Measurements from ENCODE around the gene ADAMTS12. TPM values are rescaled to one million over a fixed set of nuclear protein-coding genes. Genes with fewer than 3 reads are reported as not detected.
A peak's percentile ranks its signal among the peaks of the same experiment; 100 is the strongest.

The ADAMTS12 gene
- polyA plus RNA-seq, 1 donor from 2014 or later = 0.07 TPM

DNA sequence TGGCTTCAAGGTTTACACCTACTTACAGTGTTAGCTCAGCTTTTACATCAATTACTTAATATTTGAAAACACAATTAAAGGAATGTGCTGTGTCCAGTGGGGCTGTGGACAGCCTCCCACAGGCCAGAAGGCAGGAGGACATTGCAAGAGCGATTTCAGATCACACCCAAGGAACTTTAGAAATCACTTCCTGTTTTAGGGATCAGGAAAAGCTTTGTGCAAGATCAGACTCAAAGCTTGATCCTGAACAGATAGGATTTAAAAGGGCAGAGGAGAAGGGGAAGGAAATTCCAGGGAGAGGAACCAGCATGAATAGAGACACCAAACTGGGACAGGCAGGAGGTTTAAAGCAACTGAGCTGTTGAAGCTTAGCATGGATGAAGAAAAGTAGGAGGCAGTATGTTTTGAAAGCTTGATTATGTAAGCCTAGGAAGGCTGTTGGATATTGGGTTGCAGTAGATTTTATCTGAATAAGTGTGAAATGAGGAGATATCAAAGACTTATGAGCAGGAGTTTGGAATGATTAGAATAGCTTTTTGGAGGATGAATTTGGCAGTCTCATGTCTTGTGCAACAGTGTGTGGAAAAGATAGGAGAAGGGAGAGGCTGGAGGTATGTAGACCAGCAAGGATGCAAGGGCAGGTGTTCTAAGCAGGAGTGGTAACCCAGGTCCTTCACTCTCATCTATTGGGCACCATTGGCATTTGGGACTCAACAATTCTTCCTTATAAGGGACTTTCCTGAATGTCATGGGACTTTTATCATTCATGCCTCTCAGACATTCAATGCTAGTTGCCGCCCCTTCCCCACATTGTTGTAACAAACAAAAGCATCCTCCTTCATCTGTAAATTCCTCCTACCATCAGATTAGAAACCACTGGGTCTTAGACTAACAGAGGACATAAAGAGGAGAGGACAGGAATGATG, 327.5 kb downstream of the ADAMTS12 start:
- Histone ChIP-seq H3K9me3 (ENCODE audit: low read length) (no peaks in the 10 kb centered on the region), H3K36me3 (ENCODE audit: insufficient read depth, low read length) (no peaks in the 10 kb centered on the region), H3K9ac (ENCODE audit: low read length) (no peak overlapping the region), H2AFZ (ENCODE audit: low read depth, low read length) (no peak overlapping the region), H4K20me1 (ENCODE audit: insufficient read depth) (no peaks in the 10 kb centered on the region), H3K27ac (ENCODE audit: low read length) (no peak overlapping the region), H3K27me3 (ENCODE audit: insufficient read depth, low read depth, low read length) (no peaks in the 10 kb centered on the region), H3F3A (ENCODE audit: insufficient read depth, low read length, poor library complexity, severe bottlenecking) (no peaks in the 10 kb centered on the region), H3K9me2 (ENCODE audit: insufficient read depth, low read length) (no peaks in the 10 kb centered on the region), H3K4me2 (ENCODE audit: low read length) (no peak overlapping the region), H3K4me3 (ENCODE audit: low read length) (no peak overlapping the region), H3K79me2 (replicated peaks; ENCODE audit: insufficient read depth, low read length) (no peaks in the 10 kb centered on the region)
- TF ChIP-seq, protein P1, sequence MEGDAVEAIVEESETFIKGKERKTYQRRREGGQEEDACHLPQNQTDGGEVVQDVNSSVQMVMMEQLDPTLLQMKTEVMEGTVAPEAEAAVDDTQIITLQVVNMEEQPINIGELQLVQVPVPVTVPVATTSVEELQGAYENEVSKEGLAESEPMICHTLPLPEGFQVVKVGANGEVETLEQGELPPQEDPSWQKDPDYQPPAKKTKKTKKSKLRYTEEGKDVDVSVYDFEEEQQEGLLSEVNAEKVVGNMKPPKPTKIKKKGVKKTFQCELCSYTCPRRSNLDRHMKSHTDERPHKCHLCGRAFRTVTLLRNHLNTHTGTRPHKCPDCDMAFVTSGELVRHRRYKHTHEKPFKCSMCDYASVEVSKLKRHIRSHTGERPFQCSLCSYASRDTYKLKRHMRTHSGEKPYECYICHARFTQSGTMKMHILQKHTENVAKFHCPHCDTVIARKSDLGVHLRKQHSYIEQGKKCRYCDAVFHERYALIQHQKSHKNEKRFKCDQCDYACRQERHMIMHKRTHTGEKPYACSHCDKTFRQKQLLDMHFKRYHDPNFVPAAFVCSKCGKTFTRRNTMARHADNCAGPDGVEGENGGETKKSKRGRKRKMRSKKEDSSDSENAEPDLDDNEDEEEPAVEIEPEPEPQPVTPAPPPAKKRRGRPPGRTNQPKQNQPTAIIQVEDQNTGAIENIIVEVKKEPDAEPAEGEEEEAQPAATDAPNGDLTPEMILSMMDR (IDR thresholded peaks at IDR 0.05; ENCODE audit: poor library complexity, severe bottlenecking) = no peak
- TF ChIP-seq SMC3 (conservative IDR thresholded peaks at IDR 0.05; ENCODE audit: poor library complexity) (no peak), EP300 (conservative IDR thresholded peaks at IDR 0.05; ENCODE audit: poor library complexity, severe bottlenecking) (no peak), EZH2 (IDR thresholded peaks at IDR 0.05; ENCODE audit: borderline replicate concordance, insufficient read depth, low read length, poor library complexity, severe bottlenecking) (no peak), TAF1 (IDR thresholded peaks at IDR 0.05; ENCODE audit: low read depth) (no peak), RAD21 (conservative IDR thresholded peaks at IDR 0.05) (no peak), POLR2AphosphoS5 (IDR thresholded peaks at IDR 0.05) (no peak), MXI1 (conservative IDR thresholded peaks at IDR 0.05; ENCODE audit: poor library complexity, severe bottlenecking) (no peak)
- TF ChIP-seq, protein P2, sequence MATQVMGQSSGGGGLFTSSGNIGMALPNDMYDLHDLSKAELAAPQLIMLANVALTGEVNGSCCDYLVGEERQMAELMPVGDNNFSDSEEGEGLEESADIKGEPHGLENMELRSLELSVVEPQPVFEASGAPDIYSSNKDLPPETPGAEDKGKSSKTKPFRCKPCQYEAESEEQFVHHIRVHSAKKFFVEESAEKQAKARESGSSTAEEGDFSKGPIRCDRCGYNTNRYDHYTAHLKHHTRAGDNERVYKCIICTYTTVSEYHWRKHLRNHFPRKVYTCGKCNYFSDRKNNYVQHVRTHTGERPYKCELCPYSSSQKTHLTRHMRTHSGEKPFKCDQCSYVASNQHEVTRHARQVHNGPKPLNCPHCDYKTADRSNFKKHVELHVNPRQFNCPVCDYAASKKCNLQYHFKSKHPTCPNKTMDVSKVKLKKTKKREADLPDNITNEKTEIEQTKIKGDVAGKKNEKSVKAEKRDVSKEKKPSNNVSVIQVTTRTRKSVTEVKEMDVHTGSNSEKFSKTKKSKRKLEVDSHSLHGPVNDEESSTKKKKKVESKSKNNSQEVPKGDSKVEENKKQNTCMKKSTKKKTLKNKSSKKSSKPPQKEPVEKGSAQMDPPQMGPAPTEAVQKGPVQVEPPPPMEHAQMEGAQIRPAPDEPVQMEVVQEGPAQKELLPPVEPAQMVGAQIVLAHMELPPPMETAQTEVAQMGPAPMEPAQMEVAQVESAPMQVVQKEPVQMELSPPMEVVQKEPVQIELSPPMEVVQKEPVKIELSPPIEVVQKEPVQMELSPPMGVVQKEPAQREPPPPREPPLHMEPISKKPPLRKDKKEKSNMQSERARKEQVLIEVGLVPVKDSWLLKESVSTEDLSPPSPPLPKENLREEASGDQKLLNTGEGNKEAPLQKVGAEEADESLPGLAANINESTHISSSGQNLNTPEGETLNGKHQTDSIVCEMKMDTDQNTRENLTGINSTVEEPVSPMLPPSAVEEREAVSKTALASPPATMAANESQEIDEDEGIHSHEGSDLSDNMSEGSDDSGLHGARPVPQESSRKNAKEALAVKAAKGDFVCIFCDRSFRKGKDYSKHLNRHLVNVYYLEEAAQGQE (IDR thresholded peaks at IDR 0.05; ENCODE audit: borderline replicate concordance) = no peak

DNA sequence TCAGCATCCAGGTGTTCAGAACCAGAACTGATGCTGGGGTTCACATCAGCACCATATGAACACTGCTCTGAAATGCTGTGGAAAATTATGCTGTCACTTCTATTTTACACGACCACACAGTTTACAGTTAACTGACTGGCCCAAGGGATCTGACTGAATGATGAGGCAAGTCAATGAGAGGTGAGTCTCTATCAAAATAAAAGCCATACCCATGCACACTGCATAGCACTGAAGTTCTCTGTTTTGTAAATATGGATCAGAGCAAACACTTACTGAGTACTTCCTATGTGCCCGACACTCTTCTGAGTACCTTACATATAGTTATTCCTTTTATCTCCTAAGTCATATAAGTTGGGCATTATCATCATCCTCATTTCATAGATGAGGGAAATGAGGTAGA, 328.3 kb downstream of the ADAMTS12 start:
- H2AFZ ChIP-seq (ENCODE audit: low read depth, low read length) = no peak overlapping the region
- H3F3A ChIP-seq (ENCODE audit: insufficient read depth, low read length, poor library complexity, severe bottlenecking) = no peaks in the 10 kb centered on the region
- no peaks in the 10 kb centered on the region for H3K9me2 ChIP-seq (ENCODE audit: insufficient read depth, low read length)
- H3K9ac ChIP-seq (ENCODE audit: low read length) = no peak overlapping the region
- H3K4me2 ChIP-seq (ENCODE audit: low read length) = no peak overlapping the region
- peak overlapping the region; percentile 32 for H3K4me3 ChIP-seq (ENCODE audit: low read length)
- H3K36me3 ChIP-seq (ENCODE audit: insufficient read depth, low read length) = no peaks in the 10 kb centered on the region
- no peak for TF ChIP-seq MXI1 (conservative IDR thresholded peaks at IDR 0.05; ENCODE audit: poor library complexity, severe bottlenecking)
- no peak for TF ChIP-seq RAD21 (conservative IDR thresholded peaks at IDR 0.05)
- TF ChIP-seq, protein P1 (IDR thresholded peaks at IDR 0.05; ENCODE audit: poor library complexity, severe bottlenecking) = no peak
- TF ChIP-seq, protein P2 (IDR thresholded peaks at IDR 0.05; ENCODE audit: borderline replicate concordance) = no peak
- TF ChIP-seq TAF1 (IDR thresholded peaks at IDR 0.05; ENCODE audit: low read depth) = no peak
- TF ChIP-seq SMC3 (conservative IDR thresholded peaks at IDR 0.05; ENCODE audit: poor library complexity) = no peak
- TF ChIP-seq POLR2AphosphoS5 (IDR thresholded peaks at IDR 0.05) = no peak
- TF ChIP-seq EP300 (conservative IDR thresholded peaks at IDR 0.05; ENCODE audit: poor library complexity, severe bottlenecking) = no peak
- no peak for TF ChIP-seq EZH2 (IDR thresholded peaks at IDR 0.05; ENCODE audit: borderline replicate concordance, insufficient read depth, low read length, poor library complexity, severe bottlenecking)
- H3K27me3 ChIP-seq (ENCODE audit: insufficient read depth, low read depth, low read length) = no peaks in the 10 kb centered on the region
- no peaks in the 10 kb centered on the region for H3K79me2 ChIP-seq (replicated peaks; ENCODE audit: insufficient read depth, low read length)
- no peak overlapping the region for H3K27ac ChIP-seq (ENCODE audit: low read length)
- H3K9me3 ChIP-seq (ENCODE audit: low read length) = no peaks in the 10 kb centered on the region
- no peaks in the 10 kb centered on the region for H4K20me1 ChIP-seq (ENCODE audit: insufficient read depth)

All from neural cell (in vitro differentiated cells).